GM21423 (cell line): ENCODE measurements around the gene HEPHL1.
"Not testable (repeated sequence)": the region's sequence is repeated elsewhere in the genome, so short reads cannot be mapped to it uniquely, and the experiment has no call there.

Experiments
- ATAC-seq: cut with Tn5 transposase; IDR thresholded peaks from one replicate; pipeline ENCODE4 v1.9.1; 2021; ENCODE audit warnings: mild to moderate bottlenecking, moderate library complexity; ENCODE audit not compliant: unreplicated experiment

Gene HEPHL1, protein sequence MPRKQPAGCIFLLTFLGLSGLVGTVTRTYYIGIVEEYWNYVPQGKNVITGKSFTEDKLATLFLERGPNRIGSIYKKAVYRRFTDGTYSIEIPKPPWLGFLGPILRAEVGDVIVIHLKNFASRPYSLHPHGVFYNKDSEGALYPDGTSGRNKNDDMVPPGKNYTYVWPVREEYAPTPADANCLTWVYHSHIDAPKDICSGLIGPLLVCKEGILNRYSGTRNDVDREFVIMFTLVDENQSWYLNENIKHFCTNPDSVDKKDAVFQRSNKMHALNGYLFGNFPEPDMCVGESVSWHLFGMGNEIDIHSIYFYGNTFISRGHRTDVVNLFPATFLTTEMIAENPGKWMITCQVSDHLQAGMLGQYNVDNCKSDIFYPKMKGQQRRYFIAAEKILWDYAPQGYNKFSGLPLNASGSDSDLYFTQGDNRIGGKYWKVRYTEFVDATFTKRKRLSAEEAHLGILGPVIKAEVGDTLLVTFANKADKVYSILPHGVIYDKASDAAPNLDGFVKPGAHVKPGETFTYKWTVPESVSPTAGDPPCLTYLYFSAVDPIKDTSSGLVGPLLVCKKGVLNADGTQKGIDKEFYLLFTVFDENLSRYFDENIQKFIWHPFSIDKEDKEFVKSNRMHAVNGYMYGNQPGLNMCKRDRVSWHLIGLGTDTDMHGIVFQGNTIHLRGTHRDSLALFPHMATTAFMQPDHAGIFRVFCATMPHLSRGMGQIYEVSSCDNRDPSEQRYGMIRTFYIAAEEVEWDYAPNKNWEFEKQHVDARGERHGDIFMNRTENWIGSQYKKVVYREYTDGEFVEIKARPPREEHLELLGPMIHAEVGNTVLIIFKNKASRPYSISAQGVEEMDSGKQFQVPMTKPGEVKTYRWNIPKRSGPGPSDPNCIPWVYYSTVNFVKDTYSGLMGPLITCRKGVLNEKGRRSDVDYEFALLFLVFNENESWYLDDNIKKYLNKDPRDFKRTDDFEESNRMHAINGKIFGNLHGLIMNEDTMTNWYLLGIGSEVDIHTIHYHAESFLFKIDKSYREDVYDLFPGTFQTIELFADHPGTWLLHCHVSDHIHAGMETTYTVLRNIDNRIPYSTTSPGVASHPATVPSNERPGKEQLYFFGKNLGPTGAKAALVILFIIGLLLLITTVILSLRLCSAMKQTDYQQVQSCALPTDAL

DNA sequence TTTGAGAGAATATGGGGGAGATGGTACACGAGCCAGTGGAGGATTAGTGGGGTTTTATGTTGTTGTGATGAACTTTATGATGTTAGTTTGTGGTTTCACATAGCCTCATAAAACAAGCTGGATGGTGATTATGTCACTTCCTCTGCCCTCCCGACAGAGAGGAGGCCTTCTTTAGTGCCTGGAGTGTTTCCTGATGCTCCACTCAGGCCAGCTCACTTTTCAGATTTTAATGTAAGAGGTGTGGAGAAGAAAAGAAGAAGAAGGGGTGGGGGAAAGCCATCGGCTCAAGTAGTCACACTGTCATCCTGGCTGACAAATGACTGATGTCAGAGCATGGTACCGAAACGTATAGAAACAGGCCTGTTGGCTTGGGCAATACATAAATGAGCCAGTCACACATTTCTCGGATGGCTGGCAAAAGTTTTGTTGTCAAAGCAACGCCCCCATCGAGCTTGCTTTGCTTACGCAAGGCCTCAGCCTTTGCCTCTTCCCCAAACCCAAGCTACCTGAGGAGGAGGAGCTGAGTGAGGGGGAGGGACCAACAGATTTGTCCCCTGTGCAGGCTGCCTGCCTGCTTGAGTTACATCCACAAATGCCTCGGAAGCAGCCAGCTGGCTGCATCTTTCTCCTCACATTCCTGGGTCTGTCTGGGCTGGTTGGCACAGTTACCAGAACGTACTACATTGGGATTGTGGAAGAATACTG, at the start of gene HEPHL1:
TSS of gene HEPHL1 (plus strand) at position 578 of the 705 bp plus-strand sequence. CDS start at position 593, 15 bp downstream.
- no peak for ATAC-seq

DNA sequence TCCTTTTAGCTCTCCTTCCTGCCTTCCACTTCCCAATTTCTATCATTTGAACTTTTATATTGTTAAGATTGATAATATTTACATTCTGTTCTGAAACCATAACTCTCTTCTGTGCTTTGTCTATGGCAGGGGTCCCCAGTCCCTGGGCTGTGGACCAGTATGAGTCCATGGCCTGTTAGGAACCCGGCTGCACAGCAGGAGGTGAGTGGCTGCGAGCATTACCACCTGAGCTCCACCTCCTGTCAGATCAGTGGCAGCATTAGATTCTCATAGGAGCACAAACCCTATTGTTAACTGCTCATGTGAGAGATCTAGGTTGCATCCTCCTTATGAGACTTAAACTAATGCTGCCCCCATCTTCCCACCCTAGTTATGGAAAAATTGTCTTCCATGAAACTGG, 48.4 kb upstream of the HEPHL1 start:
- no peak for ATAC-seq

DNA sequence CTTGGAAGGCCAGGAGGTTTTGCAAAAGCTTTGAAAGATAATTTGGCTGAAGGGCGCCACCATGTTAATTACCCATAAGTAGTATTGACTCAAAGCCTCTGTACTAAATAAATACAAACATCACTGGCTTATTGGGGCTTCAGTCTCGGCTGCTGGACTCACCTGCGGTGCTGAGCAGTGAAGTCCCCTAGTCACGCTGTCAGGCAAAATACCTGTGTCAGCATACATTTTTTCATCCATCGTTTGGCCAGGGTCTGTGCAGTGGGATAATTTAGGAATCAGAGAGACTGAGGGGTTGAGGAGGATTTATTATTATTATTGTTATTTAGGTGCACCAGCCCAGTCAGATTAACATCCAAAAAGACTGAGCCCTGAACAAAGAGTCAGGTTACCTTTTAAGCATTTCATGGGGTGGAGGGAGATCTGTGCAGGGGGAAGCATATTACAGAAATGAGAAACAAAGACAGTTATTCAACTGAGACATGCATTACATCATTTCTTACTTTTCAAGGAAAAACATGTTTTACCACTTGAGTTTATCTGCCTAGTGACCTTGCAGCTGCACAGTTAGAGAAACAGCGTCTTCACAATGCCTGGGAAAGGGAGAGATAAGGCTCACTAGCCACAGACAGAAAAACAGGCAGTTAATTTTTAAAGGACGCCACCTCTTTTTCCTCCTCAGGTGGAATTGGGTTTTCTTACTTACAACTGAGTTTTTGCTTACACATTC, 47.7 kb upstream of the HEPHL1 start:
- not testable (repeated sequence) for ATAC-seq

DNA sequence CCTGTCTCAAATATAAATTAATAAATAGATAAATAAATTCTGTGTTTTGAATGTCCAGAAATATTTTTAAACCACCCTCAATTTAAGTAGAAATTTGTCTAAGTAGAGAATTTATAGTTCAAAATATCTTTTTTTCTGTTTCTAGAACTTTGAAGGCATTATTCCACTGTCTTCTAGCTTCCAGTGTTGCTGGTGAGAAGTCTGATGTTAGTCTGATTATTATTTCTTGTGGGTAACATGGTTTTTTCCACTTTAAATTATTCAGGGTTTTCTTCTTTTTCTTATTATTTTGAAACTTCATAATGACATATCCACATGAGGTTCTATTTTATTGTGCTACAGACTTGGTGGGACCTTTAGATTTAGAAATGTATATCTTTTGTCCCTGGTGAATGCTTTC, 46.4 kb upstream of the HEPHL1 start:
- no peak for ATAC-seq

- not testable (repeated sequence) for ATAC-seq
These were observed 44.4 kb upstream of the HEPHL1 start for GRCh38 chr11:93976577-93977254.

DNA sequence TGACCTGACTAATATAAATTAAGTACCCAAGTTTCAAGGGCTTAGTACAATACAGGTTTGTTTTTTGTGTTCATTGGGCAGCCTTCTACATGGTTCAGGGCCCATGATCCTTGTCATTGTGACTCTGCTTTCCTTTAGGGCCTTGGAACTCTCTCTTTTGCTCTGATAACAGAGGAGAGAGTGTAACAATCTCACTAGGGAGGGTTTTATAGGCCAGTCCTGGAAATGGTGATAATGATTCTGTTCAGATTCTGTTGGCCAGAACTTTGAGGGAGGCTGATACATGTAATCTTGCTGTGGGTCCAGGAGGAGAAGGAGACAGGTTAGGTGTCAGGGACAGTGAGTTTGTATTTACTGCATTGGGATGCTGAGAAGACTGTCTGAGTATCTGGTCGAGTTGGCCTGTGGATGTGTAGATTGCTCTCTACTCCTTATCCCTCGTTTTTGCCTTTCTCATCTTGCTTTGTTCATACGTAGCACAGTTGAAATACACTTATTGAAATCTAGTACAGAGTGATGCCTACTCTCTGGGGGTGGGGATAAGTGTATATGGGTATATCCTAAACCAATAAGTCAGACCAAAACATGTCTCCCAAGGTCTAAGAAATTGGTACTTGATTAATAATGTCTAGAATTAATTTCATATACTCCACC, 37.5 kb upstream of the HEPHL1 start:
- no peak for ATAC-seq

DNA sequence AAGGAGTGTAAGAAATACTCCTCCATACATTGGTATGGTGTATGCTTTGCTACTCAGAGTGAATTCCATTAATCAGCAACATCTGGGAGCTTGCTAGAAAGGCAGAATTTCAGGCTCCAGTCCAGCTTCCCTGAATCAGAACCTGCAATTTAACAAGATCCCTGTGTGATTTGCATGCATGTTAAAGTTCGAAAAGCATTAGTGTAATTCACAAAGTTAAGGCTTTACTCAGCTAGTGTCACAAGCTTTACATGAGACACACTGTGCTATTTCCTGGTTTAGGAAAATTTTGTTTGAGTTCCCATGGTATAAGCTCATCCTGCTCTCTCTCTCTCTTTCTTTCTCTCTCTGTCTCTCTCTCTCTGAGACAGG, 37.0 kb upstream of the HEPHL1 start:
- no peak for ATAC-seq

DNA sequence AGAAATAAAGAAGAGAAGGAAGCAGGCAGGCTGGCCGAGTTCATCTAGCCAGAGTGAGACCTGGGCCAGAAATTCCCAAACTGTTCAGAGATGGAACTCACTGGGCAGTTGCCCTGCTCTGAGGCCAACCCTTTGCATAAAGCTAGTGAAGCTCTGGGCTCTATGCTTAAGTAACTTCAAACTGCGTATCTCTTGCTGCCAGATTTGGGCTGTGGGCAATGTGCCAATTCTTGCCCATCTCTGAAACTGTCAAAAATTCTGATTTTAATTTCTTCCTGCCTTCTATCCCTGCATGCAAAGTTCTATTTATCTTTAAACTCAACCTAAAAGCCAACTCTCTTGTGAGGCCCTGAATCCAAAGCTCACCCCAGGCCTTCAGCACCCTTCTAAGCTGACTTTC, 36.2 kb upstream of the HEPHL1 start:
- ATAC-seq: no peak

- no peak for ATAC-seq
These were observed 34.4 kb upstream of the HEPHL1 start for GRCh38 chr11:93986716-93987115.

GRCh38 chr11:93988455-93988854, 32.7 kb upstream of the HEPHL1 start:
- ATAC-seq: no peak

GRCh38 chr11:93988912-93989311, 32.2 kb upstream of the HEPHL1 start:
- no peak for ATAC-seq

- no peak for ATAC-seq
These were observed 27.4 kb upstream of the HEPHL1 start for GRCh38 chr11:93993747-93994146.

DNA sequence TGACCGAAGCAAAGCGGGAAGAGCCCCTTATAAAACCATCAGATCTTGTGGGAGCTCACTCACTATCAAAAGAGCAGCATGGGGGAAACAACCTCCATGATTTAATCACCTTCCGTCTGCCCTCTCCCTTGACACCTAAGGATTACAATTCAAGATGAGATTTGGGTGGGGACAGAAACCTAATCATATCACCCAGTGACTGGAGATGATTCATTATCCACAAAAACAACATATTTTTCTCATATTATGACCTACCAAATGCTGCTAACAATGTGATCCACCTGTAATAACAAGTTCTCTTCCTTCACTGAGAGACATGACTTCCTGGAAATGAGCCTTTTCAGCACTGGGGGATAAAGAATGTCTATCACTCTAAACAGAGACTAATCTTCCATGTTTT, 23.4 kb upstream of the HEPHL1 start:
- ATAC-seq: no peak

DNA sequence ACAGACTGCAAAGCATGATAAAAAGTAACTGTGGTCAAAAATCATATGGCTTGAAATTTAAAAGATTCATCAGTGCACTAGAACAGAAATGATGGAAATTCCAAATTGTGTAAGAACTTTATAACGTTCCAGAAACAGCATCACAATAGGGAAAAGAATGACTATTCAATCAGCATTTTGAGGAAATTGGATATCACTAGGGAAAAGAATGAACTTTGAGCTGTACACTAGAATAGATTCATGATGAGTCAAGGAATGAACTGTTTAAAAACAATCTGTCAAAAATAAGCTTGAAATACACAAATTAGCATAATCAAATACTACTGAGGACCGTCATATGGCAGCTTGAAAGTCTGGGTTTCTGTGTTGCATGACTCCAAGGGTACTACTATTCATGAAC, 20.5 kb upstream of the HEPHL1 start:
- no peak for ATAC-seq

DNA sequence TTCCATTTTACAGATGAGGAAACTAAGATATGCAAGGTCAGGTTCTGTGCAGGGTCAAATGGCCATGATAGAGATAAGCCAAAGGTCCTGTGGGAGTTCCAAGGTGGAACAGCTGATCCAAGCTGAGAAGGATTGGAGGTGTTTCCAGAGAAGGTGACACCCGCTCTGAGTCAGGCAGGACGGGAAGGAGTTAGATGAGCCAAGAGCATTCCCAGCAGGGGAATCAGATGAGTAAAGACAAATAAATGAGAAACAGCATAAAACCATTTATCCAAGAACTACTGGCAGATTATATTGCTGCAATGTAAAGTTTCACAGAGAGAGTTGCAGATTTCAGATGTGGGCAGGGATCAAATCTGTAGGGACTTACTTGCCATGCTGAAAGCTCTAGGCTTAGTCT, 18.9 kb upstream of the HEPHL1 start:
- ATAC-seq: no peak

DNA sequence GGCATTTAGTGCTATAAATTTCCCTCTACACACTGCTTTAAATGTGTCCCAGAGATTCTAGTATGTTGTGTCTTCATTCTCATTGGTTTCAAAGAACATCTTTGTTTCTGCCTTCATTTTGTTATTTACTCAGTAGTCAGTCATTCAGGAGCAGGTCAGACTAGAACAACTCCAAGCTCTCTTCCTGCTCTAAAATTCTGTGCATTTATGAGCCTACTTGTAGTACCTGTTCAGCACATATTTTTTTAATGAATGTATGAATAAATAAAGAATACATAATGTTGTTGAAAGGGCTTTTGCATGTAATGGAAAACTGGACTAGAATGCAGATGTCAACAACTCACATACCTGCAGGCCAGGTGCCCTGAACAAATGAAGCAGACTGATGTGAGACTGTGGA, 13.7 kb upstream of the HEPHL1 start:
- no peak for ATAC-seq

GRCh38 chr11:94007906-94008305, 13.2 kb upstream of the HEPHL1 start:
- no peak for ATAC-seq

- no peak for ATAC-seq
These were observed 11.0 kb upstream of the HEPHL1 start for GRCh38 chr11:94010136-94010535.

DNA sequence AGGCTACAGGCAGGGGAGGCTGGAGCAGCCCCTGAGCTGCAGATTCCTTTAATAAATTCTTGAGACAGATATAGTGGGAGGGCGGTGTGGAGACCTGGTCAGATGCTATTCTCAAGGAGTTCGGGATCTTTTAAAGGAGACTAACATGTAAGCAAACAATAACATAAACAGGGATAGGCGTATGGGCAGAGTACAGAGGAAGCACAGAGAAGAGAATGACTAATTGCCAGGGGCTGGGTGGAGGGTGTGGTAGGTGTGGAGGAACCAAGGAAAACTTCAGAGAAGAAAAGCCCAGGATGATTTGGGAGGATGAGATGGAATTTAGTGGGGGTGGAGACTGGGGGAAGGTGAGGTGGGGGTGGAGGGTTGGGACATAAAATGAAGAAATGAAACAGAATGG, 9.7 kb upstream of the HEPHL1 start:
- no peak for ATAC-seq
